ENCODE results near the gene MT2A.

Gene MT2A

DNA sequence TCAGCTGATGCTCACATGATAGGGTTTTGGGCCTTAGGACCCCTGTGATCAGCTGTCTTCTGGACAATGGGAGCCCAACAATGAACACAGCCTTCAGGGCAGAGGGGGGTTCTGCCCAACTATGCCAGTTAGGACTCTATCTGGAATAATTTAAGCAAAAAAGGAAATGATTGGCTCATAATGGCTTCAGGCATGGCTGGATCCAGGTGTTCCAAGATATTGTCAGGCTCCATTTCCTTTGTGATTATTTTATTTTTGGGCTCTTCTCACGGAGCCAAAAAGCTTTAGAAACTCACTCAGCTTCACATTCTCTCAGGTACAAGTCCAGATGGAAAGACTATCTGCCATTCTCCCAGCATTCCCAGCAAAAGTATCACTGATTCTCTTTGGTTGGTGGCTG, 2.9 kb upstream of the MT2A start:
- no peak for DNase-seq (ENCODE audit: extremely low spot score)

DNA sequence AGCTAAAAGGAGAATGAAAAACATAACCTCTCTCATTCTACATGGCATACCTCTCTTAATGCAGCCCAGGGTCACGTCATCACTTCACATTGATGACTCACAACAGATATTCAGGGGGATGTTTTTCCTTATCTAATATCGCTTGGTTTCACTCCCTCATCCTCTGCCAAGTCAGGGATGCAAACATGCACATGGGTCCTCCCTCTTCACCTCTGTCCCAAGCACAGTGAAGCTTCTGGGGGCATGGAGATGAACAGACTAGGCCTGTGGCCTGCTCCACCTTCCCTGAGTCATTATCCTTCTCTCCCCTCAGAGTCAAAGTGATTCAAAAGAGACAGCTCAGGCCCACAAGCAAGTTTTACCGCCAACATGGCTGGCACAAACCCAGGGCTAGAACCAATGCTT, 2.3 kb upstream of the MT2A start:
- no peak for DNase-seq (ENCODE audit: extremely low spot score)
- TF ChIP-seq, protein P1, sequence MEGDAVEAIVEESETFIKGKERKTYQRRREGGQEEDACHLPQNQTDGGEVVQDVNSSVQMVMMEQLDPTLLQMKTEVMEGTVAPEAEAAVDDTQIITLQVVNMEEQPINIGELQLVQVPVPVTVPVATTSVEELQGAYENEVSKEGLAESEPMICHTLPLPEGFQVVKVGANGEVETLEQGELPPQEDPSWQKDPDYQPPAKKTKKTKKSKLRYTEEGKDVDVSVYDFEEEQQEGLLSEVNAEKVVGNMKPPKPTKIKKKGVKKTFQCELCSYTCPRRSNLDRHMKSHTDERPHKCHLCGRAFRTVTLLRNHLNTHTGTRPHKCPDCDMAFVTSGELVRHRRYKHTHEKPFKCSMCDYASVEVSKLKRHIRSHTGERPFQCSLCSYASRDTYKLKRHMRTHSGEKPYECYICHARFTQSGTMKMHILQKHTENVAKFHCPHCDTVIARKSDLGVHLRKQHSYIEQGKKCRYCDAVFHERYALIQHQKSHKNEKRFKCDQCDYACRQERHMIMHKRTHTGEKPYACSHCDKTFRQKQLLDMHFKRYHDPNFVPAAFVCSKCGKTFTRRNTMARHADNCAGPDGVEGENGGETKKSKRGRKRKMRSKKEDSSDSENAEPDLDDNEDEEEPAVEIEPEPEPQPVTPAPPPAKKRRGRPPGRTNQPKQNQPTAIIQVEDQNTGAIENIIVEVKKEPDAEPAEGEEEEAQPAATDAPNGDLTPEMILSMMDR (IDR thresholded peaks at IDR 0.05; ENCODE audit: control extremely low read depth, extremely low read depth, low read depth, missing control alignments) = no peak
- ChIA-PET POLR2A (no interaction called here), CTCF (interaction anchor here (1.3 to 4.3 kb wide), 2 partner anchors 97 to 358 kb away, joined by 3 to 35 read pairs; no protein-coding TSS in a partner anchor)

More for the DNA sequence above, 2.9 kb upstream of the MT2A start:
- TF ChIP-seq, protein P1 (IDR thresholded peaks at IDR 0.05; ENCODE audit: control extremely low read depth, extremely low read depth, low read depth, missing control alignments) = no peak
- CTCF ChIA-PET = interaction anchor here (0.9 to 4.3 kb wide), 4 partner anchors 29 to 359 kb away, joined by 3 to 35 read pairs (median 4); no protein-coding TSS in a partner anchor
- POLR2A ChIA-PET = no interaction called here

DNA sequence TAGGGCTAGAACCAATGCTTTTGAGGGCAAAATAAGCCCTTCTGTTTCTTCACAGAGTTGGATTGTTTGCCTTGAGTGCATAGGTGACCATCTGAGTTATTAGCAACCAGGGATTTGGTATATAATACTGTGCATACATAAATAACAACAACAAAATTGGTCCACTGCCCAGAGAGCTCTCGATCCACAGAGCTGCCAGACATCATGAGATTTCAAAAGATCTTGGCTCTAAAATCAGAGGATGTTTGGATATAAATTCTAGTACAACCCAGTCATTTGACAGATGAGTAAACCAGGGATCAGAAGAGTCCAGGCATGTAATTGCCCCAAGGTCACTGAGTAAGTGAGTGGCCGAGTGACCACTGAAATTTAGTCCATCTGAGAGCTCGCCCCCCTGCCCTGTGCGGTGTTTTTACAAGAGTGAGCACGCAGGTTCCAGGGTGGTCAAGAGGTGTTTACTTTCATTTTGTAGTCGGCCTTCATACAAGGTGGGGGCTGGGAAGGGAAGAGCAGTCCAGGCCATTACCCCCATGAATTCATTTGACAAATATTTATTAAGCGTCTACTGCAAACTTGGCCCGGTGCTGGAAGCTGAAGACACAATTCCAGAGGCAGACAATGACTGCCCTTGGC, 1.8 kb upstream of the MT2A start:
- ChIA-PET POLR2A (no interaction called here), CTCF (interaction anchor here (1.0 to 4.3 kb wide), 4 partner anchors 30 to 358 kb away, joined by 3 to 35 read pairs (median 3); no protein-coding TSS in a partner anchor)

DNA sequence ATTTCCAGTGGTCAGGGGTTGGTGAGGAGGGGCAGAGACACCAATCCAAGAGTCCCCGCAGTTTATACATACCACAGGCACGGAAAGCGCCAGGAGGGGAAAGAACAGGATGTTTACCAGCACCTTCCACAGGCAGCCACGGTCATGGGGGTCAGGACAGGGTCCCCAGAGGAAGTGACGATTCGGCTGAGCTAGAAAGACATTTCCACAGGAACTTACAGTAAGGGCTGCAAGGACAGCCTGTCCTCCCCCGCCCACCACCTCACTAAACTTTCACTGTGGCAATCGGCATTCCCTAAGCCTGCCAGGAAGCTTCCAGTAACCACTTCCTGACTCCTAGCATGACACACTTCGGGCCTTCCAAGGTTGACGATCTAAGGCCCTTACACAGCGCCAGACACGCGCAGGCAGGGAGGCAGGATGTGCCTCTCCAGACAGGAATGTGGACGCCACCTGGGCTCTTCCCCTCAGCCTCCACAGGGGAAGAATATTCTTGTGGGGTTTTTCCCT, 1.2 kb upstream of the MT2A start:
- TF ChIP-seq, protein P1 (IDR thresholded peaks at IDR 0.05; ENCODE audit: control extremely low read depth, extremely low read depth, low read depth, missing control alignments) = no peak
- DNase-seq (ENCODE audit: extremely low spot score) = no peak
- ChIA-PET CTCF (interaction anchor here (1.0 to 1.1 kb wide), 2 partner anchors 30 to 95 kb away, joined by 3 read pairs; no protein-coding TSS in a partner anchor), POLR2A (no interaction called here)

More for the DNA sequence above, 1.8 kb upstream of the MT2A start:
- TF ChIP-seq, protein P1 (IDR thresholded peaks at IDR 0.05; ENCODE audit: control extremely low read depth, extremely low read depth, low read depth, missing control alignments) = no peak
- no peak for DNase-seq (ENCODE audit: extremely low spot score)

DNA sequence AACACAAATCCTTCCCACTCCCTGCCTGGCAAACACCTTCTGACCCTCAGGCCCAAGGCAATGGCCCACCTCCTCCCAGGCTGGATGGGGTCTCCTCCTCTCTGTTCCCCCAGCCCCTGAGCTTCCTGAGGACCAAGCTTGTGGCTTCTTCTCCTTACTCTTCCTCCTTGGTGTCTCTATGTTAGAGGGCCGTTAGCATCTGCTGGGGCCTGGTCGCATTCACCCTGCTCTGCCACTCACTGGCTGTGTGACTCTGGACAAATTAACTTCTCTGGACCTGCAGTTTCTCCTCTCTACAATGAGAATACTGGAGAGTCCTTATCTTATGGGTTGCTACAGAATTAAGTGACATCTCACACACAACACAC, 725 bp upstream of the MT2A start:
- DNase-seq (ENCODE audit: extremely low spot score) = no peak
- ChIA-PET CTCF (interaction anchor here (1.0 to 1.1 kb wide), 2 partner anchors 31 to 94 kb away, joined by 3 read pairs; no protein-coding TSS in a partner anchor), POLR2A (interaction anchor here (1.4 kb wide), 1 partner anchor 75 kb away, joined by 5 read pairs; no protein-coding TSS in a partner anchor)
- TF ChIP-seq, protein P1 (IDR thresholded peaks at IDR 0.05; ENCODE audit: control extremely low read depth, extremely low read depth, low read depth, missing control alignments) = no peak

DNA sequence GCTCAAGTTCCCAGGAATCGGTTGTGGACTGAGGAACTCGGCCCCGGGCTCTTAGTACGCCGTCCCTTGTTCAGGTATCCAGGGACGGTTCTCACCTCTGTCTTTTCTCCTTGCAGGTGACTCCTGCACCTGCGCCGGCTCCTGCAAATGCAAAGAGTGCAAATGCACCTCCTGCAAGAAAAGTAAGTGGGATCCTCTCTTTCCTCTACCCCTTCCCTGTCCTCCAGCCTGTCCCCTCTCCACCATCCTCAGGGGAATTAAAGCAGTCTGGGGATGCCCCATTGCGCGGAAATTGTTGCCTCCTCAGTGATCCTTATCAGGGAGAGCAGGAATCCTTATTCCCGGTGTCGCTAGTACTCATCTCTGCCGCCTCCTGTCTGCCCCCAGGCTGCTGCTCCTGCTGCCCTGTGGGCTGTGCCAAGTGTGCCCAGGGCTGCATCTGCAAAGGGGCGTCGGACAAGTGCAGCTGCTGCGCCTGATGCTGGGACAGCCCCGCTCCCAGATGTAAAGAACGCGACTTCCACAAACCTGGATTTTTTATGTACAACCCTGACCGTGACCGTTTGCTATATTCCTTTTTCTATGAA, 585 bp downstream of the MT2A start:
- POLR2A ChIA-PET = interaction anchor here (1.4 kb wide), 1 partner anchor 74 kb away, joined by 5 read pairs; no protein-coding TSS in a partner anchor

More for the DNA sequence above, 585 bp downstream of the MT2A start:
- DNase-seq (ENCODE audit: extremely low spot score) = no peak
- CTCF ChIA-PET = interaction anchor here (0.7 to 3.5 kb wide), 6 partner anchors 8 to 93 kb away, joined by 3 to 15 read pairs (median 4); no protein-coding TSS in a partner anchor
- TF ChIP-seq, protein P1 (IDR thresholded peaks at IDR 0.05; ENCODE audit: control extremely low read depth, extremely low read depth, low read depth, missing control alignments) = no peak
